Activated CD4-positive, alpha-beta T cell treated with anti-CD3 and anti-CD28 coated beads for 4 hours (primary cell): ENCODE measurements around the gene PIP5K1B.
"Not testable (repeated sequence)": the region's sequence is repeated elsewhere in the genome, so short reads cannot be mapped to it uniquely, and the experiment has no call there.

Experiments used
- DNase-seq, 2 donors: peaks; one replicate each; pipeline ENCODE4 v3.0.0-alpha.2; 2020

The PIP5K1B gene

GRCh38 chr9:68966496-68966944 lies 261.5 kb downstream of the PIP5K1B start:
- DNase-seq, result no peak

GRCh38 chr9:68967800-68968199 lies 262.8 kb downstream of the PIP5K1B start:
- DNase-seq, result no peak

DNA sequence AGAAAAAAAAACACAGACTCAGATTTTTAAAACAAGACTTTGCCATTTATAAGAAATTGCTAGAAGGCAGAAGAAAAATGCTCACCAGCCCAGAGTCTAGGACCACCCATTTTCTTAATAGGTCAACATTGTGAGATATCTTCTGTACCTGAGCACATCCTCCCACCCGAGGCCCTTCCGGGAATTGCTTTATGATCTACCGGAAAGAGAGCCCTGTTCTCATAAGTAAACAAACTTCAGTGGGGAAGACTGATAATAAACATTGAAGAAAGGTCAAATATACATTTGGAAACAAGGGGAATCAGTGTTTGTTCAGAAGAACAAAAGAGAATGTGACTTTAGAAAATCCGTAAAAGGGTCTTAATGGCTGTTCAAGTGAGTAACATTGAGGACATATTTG lies 264.5 kb downstream of the PIP5K1B start:
- DNase-seq, result no peak

DNA sequence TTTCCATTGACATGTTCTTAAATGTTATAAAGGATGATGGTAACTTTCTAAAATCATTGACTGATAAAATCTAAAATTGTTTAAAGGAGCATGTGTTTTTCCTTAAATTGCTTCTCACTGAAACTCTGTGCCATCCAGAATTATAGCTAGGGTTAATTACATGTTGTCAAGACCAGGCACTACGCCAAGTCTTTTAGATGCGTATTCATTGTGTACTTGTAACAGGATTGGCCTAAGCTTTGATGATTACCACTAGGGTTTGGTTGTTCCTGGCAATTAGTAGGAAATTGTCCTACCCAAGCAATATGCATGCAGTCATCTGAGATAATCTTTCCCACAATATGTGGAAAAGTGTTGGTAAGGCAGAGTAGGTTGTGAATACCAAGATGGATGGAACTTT lies 265.1 kb downstream of the PIP5K1B start:
- no peak for DNase-seq

GRCh38 chr9:68973619-68974018 lies 268.6 kb downstream of the PIP5K1B start:
- no peak for DNase-seq

DNA sequence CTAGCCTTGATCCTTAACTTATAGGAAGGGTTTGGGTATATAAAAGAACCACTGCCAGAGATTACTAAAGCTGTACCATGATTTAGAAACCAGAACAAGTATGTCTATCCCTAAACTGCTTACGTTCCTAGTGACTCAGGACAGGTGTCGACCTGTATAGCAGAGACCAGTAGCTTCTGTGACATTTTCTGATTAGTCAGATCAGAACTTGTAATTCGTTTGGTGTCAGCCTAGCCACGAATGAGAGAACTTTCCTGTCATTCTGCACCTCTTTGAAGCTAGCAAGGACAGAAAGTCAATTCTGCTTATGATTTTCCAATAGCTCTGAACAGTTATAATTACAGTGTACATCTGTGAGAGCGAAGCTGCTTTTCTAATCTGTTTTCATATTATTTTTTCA lies 269.4 kb downstream of the PIP5K1B start:
- no peak for DNase-seq

DNA sequence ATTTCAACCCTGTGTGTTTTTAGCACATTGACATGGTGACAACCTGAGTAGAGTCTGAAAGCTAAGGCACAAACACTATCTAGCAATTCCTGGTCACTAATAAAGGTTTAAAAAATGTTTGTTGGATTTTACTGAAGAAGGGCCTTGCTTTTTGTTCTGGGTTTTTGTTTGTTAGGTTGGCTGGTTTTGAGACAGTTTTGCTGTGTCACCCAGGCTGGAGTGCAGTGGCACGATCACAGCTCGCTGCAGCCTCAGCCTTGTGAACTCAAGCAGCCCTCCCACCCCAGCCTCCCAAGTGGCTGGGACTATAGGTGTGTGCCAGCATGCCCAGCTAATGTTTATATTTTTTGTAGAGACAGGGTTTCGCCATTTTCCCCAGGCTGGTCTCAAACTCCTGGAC lies 269.9 kb downstream of the PIP5K1B start:
- no peak for DNase-seq

DNA sequence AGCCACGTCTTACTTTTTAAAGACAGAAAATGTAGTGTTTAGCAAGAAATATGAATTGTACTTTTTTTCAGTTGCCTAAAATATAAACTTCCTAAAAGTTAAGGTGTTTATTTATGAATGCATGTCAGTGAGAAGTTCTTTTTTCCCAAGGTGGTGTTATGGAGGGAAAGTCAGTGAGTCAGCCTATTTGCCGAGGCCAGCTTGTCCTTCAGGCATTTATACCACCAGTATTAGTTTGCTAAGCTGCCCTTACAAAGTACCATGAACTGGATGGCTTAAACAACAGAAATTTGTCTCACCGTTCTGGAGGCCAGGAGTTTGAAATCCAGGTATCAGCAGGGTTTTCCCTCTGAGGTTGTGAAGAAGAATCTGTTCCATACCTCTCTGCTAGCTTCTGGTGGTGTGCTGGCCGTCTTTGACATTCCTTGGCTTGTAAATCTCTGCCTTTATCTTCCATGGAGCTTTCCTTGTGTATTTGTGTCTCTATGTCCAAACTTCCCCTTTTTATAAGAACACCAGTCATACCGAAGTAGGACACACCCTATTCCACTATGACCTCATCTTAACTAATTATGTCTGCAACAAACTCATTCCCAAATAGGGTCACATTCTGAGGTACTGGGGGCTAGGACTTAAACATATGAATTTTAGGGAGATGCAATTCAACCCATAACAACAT lies 270.5 kb downstream of the PIP5K1B start:
- no peak for DNase-seq

DNA sequence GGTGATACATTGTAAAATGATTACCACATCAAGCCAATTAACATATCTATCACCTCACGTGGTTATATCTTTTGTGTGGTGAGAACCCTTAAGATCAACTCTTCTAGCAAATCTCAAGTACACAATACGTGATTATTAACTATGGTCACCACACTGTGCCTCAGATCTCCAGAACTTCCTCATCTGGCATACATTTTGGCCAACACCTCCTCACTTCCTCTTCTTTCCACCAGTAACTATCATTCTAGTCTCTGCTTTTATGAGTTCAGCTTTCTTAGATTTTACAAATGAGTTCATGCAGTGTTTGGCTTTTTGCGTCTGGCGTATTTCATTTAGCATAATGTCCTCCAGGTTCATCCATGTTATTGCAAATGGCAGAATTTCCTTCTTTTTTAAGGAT lies 273.0 kb downstream of the PIP5K1B start:
- no peak for DNase-seq

DNA sequence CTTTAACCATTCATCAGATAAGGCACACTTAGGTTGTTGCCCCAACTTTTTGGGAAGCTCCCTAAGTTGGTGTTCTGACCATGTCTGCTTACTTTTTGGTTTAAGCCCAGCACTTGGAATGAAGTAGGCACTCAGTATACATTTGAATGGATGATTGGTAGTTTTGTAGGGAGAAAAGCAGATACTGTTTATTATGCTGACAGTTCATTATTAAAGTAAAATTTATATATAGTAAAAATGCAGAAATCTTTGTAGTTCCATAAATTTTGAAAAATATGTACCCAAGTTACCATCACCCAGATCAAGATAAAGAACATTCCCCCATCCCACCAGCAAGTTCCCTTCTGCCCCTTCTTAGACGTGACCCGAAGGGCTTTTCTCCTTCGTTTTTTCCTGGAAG lies 273.5 kb downstream of the PIP5K1B start:
- no peak for DNase-seq

DNA sequence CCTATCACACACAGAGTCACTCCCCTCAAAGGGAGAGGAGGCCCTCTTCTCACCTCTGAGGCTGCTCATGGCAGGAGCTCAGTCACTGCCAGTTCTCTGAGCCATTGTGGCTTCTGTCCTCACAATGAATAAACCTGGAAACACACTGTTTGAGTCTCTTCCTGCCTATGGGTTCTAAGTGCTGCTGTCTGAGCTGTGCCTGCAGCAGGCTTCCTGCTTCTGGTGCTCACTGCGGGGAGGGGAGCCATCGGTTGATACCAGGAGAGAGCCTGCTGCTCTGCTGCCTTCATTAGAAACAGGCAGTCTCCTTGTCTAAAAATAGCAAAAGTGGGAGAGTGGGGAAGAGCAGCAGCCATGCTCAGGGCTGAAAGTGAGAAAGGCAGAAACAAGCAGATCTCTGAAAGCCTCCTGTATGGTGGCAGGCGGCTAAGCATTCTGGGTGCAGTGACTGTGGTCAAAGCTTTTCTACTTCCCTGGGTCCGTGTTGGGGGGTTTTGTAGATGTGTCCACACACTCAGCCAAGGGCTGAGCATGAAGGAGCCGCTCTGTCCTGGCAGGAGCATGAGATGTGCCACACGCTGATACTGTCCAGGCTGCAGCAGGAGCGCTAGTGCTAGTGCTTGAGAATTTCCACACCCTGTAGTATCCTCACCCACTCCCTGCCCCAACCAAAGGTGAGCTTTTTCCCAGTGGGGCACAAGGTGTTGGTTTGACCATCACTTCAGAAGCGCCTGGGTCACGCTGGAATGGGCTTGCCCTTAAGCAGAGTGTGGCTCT lies 274.7 kb downstream of the PIP5K1B start:
- no peak for DNase-seq

GRCh38 chr9:68980341-68980914 lies 275.4 kb downstream of the PIP5K1B start:
- no peak for DNase-seq

DNA sequence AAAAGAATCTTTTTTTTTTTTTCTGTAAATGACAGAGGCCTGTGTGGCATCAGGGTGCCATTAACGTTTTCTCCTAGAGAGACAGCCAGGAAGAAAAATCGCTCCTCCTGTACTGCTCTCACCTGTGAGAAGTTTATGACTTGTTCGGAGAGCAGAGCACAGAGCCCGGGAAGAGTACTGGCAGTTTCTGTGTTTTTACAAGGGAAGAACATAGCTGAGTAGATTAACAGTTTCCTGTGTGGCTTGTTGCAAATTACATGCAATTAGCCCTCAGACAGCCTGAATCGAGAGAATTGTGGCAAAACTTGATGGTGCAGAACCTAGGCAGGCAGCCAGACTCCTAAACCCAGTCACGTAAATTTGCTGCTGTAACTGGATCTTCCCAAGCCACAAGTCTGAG lies 276.7 kb downstream of the PIP5K1B start:
- no peak for DNase-seq

GRCh38 chr9:68983008-68983411 lies 278.0 kb downstream of the PIP5K1B start:
- no peak for DNase-seq

DNA sequence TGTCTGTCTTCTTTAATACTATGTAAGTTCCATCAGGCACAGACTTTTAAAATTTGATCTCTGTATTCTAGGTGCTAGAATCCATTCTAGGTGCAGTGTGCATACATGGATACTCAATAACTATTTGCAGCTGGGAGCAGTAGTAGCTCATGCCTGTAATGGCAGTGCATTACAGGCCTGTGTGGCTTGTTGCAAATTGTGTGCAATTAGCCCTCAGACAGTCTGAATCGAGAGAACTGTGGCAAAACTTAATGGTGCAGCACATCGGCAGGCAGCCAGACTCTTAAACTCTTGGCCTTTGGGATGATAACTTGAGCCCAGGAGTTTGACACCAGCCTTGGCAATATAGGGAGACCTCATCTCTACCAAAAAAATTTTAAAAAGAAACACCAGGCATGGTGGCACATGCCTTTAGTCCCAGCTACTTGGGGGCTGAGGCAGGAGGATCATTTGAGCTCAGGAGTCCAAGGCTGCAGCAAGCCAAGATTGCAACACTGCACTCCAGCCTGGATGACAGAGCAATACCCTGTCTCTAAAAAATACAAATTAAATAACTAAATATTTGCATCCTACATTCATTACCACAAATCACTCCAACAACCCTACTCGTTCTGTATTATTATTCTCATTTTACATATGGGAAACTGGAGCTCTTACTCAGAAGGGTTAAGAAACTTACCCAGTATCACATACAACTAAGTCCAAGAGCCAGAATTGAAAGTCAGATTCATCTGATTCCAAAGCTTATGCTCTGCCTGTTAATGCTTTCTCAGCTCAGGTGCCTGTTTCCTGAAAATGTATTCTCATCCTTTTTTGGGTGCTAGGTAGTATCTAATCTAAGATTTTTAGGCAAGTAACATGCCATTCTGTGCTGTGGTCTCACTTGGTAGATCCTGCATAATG lies 278.7 kb downstream of the PIP5K1B start:
- no peak for DNase-seq

DNA sequence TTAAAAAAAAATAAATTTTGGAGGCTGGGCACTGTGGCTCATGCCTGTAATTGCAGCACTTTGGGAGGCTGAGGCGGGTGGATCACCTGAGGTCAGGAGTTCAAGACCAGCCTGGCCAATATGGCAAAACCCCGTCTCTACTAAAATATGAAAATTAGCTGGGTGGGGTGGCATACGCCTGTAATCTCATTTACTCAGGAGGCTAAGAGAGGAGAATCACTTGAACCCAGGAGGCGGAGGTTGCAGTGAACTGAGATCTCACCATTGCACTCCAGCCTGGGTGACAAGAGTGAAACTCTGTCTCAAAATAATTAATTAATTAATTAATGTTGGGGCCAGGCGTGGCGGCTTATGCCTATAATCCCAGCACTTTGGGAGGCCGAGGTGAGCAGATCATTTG lies 281.9 kb downstream of the PIP5K1B start:
- DNase-seq, result not testable (repeated sequence)

DNA sequence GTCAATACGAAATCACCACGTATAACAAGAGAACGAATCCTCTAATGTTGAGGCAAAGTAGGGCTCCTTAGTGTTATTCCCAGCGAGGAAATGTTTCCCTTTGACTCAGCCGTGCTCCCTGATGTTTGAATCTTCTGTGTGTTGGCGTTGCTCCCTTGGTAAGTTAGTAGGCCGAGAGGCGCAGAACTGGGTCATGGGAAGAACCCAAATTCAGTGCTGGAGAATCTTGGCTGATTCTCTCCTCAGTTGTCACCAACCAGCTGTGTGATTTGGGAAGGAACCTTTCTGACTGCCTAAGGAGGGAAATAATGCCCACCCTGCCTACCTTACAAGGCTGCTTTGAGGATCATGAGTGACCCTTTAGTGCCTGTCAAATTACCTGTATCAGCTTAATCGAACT lies 286.4 kb downstream of the PIP5K1B start:
- DNase-seq, result no peak

DNA sequence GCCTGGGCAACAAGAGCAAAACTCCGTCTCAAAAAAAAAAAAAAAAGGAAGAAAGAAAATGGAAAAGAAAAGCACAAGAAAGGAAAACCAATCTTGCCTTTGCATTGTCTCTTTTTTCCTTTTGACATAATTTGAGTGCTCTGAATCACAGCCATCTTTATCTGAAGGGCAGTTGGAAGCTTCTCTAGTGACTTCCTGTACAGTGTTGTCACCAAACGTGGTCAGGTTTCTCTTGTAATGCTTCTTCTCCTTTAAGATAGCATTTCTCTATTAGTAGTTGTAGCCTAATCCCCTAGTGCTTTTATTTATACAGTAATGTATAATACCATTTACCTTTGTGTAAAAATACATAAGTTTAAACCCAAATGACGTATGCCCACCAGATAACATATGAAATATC lies 290.7 kb downstream of the PIP5K1B start:
- DNase-seq, result no peak

DNA sequence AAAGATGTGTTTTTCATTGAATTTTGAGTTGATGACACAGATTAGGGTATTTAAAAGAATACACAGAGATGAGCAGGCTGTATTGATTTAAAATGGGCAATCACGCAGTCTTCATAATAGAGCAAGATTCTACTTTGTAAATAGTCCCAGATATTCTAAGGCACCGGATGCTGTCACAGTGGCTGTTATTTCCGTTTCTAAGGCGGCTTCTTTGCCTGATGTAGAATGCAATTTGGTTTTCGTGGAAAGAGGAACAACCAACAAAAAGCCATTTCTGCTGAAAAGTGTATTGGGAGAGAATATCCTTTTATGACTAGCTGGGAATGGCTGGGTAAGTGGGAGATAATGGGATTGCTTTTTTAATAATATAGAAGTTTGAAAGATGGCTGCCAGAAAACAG lies 291.4 kb downstream of the PIP5K1B start:
- no peak for DNase-seq

- no peak for DNase-seq
These were observed 292.6 kb downstream of the PIP5K1B start for GRCh38 chr9:68997666-68998065.

- no peak for DNase-seq
These were observed 293.3 kb downstream of the PIP5K1B start for GRCh38 chr9:68998385-68998784.

DNA sequence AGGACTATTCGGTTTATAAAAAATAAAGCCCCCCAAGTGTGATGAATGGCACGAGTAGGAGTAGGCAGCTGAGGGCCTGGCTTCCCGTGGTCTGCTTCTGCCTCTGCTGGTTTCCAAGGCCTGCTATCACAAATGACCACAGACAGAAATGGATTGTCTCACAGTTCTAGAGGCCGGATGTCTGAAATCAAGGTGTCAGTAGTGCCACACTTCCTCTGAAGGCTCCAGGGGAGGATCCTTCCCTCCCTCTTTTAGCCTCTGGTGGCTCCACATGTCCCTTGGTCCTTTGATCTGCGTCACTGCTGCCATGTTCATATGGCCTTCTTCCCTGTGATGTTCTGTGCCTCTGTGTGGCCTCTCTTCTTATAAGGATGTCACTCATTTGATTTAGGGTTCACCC lies 293.8 kb downstream of the PIP5K1B start:
- DNase-seq, result no peak
